ENCODE data around the gene KCTD2.

- TF ChIP-seq, protein P1, sequence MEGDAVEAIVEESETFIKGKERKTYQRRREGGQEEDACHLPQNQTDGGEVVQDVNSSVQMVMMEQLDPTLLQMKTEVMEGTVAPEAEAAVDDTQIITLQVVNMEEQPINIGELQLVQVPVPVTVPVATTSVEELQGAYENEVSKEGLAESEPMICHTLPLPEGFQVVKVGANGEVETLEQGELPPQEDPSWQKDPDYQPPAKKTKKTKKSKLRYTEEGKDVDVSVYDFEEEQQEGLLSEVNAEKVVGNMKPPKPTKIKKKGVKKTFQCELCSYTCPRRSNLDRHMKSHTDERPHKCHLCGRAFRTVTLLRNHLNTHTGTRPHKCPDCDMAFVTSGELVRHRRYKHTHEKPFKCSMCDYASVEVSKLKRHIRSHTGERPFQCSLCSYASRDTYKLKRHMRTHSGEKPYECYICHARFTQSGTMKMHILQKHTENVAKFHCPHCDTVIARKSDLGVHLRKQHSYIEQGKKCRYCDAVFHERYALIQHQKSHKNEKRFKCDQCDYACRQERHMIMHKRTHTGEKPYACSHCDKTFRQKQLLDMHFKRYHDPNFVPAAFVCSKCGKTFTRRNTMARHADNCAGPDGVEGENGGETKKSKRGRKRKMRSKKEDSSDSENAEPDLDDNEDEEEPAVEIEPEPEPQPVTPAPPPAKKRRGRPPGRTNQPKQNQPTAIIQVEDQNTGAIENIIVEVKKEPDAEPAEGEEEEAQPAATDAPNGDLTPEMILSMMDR (IDR thresholded peaks at IDR 0.05) = no peak
- TF ChIP-seq POLR2A (IDR thresholded peaks at IDR 0.05) = no peak
Observed at GRCh38 chr17:75074532-75074931, 27.5 kb downstream of the KCTD2 start.

Measured in testis (tissue), 2 donors.